HCT116 (cell line): ENCODE measurements around the gene FITM1. TPM values are rescaled to one million over a fixed set of nuclear protein-coding genes. Genes with fewer than 3 reads are reported as not detected.

Experiments used
- ATAC-seq: fragments of 200-7000 bp; cut with Tn5 transposase; 2 replicates; pipeline ENCODE4 v1.9.1; 2020; ENCODE audit warnings: mild to moderate bottlenecking, moderate library complexity
- BruUV-seq: library from RNA; stranded (reverse); fragments of 400-500 nt; replicated peaks from 2 replicates; lab custom pipeline; 2021; lab: Mats Ljungman, UMichigan
- CTCF ChIA-PET: fragments of 300-600 bp; sonication (Branson Sonifier 250); formaldehyde crosslinking; loops from one replicate; lab custom pipeline; 2021; ENCODE audit warnings: antibody characterized with exemption; lab: Charles Lee
- POLR2A ChIA-PET: fragments of 300-600, 350-600 bp; sonication (Branson Sonifier 250); formaldehyde crosslinking; loops from one replicate; lab custom pipeline; 2021; ENCODE audit warnings: antibody characterized with exemption; lab: Charles Lee
- RAD21 ChIA-PET, 2 experiments: fragments of 300-600 bp; sonication (Branson Sonifier 250); formaldehyde crosslinking; loops; one replicate each; lab custom pipeline; 2023; ENCODE audit warnings: low total read pairs in 2 of 2; ENCODE audit not compliant: uncharacterized antibody in 2 of 2, unreplicated experiment in 2 of 2, low non-redundant PET in 1 of 2; lab: Charles Lee
- DNase-seq: peaks from one replicate; pipeline ENCODE4 v3.0.0-alpha.2; 2010; ENCODE audit warnings: low read depth, low spot score
- H2AFZ ChIP-seq: fragments of 200-600 bp; shearing (Covaris generic), sonication (generic); 2 replicates; pipeline ENCODE4 v1.6.1; 2017; ENCODE audit warnings: low read depth, mixed run types, mixed read lengths, antibody characterized with exemption, low read length; ENCODE audit not compliant: poor library complexity, severe bottlenecking
- H3K27ac ChIP-seq: 2 replicates; pipeline ENCODE4 v1.5.1; 2012; ENCODE audit warnings: low read depth, low read length
- H3K27me3 ChIP-seq: fragments of 200-600 bp; sonication (generic); 2 replicates; pipeline ENCODE4 v1.6.1; 2016; ENCODE audit warnings: mixed run types, low read length, mixed read lengths; ENCODE audit not compliant: insufficient read depth
- H3K36me3 ChIP-seq, 2 experiments: fragments of 200-500 bp in 1 of 2; fragments of 200-600 bp in 1 of 2; sonication (Bioruptor generic) in 1 of 2; sonication (generic) in 1 of 2; 2 replicates each; pipeline versions ENCODE4 v1.5.1 to v1.6.1; 2014 to 2016; ENCODE audit warnings: low read length in 2 of 2, inconsistent platforms in 1 of 2, mixed read lengths in 1 of 2, mixed run types in 1 of 2; ENCODE audit not compliant: insufficient read depth in 2 of 2, control insufficient read depth in 1 of 2
- H3K4me1 ChIP-seq, 2 experiments: fragments of 200-600 bp in 1 of 2; sonication (generic) in 1 of 2; 2 replicates each; pipeline versions ENCODE4 v1.5.1 to v1.6.1; 2012 to 2017; ENCODE audit warnings: low read length in 2 of 2, inconsistent platforms in 1 of 2, mild to moderate bottlenecking in 1 of 2, mixed read lengths in 1 of 2, mixed run types in 1 of 2, moderate library complexity in 1 of 2; ENCODE audit not compliant: insufficient read depth in 2 of 2, control insufficient read depth in 1 of 2
- H3K4me2 ChIP-seq: fragments of 200-600 bp; sonication (generic); 2 replicates; pipeline ENCODE4 v1.6.1; 2017; ENCODE audit warnings: mixed run types, low read length, mixed read lengths
- H3K4me3 ChIP-seq, 2 experiments: fragments of 200-600 bp in 1 of 2; sonication (generic) in 1 of 2; replicated peaks in 1 of 2; 2 replicates each; pipeline ENCODE4 v1.5.1; 2011 to 2016; ENCODE audit warnings: low read length in 2 of 2, control low read depth in 1 of 2, low read depth in 1 of 2, mild to moderate bottlenecking in 1 of 2, mixed read lengths in 1 of 2, mixed run types in 1 of 2
- H3K79me2 ChIP-seq: fragments of 200-600 bp; sonication (generic); 2 replicates; pipeline ENCODE4 v1.6.1; 2017; ENCODE audit warnings: mild to moderate bottlenecking, mixed run types, low read length, moderate library complexity, mixed read lengths; ENCODE audit not compliant: insufficient read depth
- H3K9ac ChIP-seq: fragments of 200-600 bp; sonication (generic); 2 replicates; pipeline ENCODE4 v1.6.1; 2016; ENCODE audit warnings: low read length, mixed read lengths
- H3K9me2 ChIP-seq: fragments of 200-600 bp; sonication (generic), shearing (Covaris generic); 2 replicates; pipeline ENCODE4 v1.6.1; 2017; ENCODE audit warnings: mixed run types, mild to moderate bottlenecking, moderate library complexity; ENCODE audit not compliant: insufficient read depth
- H3K9me3 ChIP-seq, 2 experiments: fragments of 200-500 bp in 1 of 2; fragments of 200-600 bp in 1 of 2; sonication (Bioruptor generic) in 1 of 2; sonication (generic) in 1 of 2; 2 replicates each; pipeline ENCODE4 v1.6.1; 2014 to 2017; ENCODE audit warnings: low read length in 2 of 2, mixed read lengths in 2 of 2, inconsistent platforms in 1 of 2, low read depth in 1 of 2, mild to moderate bottlenecking in 1 of 2, mixed run types in 1 of 2, moderate library complexity in 1 of 2; ENCODE audit not compliant: control insufficient read depth in 1 of 2, insufficient read depth in 1 of 2
- H4K20me1 ChIP-seq: fragments of 200-600 bp; sonication (generic), shearing (Covaris generic); 2 replicates; pipeline ENCODE4 v1.6.1; 2017; ENCODE audit warnings: mixed run types, mild to moderate bottlenecking, moderate library complexity; ENCODE audit not compliant: insufficient read depth
- EGR1 ChIP-seq: IDR thresholded peaks from 2 replicates; pipeline ENCODE4 v1.6.1; 2012; ENCODE audit warnings: low read depth
- POLR2A ChIP-seq: IDR thresholded peaks from 2 replicates; pipeline ENCODE4 v1.7.0; 2011; ENCODE audit warnings: borderline replicate concordance; ENCODE audit not compliant: insufficient read depth, insufficient read length; ENCODE audit errors: extremely low read depth
- RAD21 ChIP-seq: IDR thresholded peaks from 2 replicates; pipeline ENCODE4 v1.6.1; 2012; ENCODE audit warnings: low read depth, mild to moderate bottlenecking
- SRF ChIP-seq: IDR thresholded peaks from 2 replicates; pipeline ENCODE4 v1.6.1; 2012; ENCODE audit warnings: low read depth
- ZFX ChIP-seq: fragments of 450-650 bp; IDR thresholded peaks from 2 replicates; pipeline ENCODE4 v1.6.1; 2017
- ZNF274 ChIP-seq: fragments of 200-500 bp; sonication (Bioruptor generic); IDR thresholded peaks from 2 replicates; pipeline ENCODE4 v1.6.1; 2014; ENCODE audit warnings: mild to moderate bottlenecking, low read depth, low read length, inconsistent platforms
- intact Hi-C: fragments of 100-400 bp; cut with micrococcal nuclease; formaldehyde crosslinking; loops from 2 replicates; pipeline ENCODE4 v1.10.0; 2022
- total RNA-seq: library from RNA; stranded (reverse); gene quantifications from one replicate; pipeline ENCODE4 v1.2.1, GENCODE V29; 2021; ENCODE audit not compliant: unreplicated experiment
- TF ChIP-seq, protein P1 (sequence below), 3 experiments: fragments of 200-600 bp in 1 of 3; sonication (generic) in 1 of 3; IDR thresholded peaks in 2 of 3; conservative IDR thresholded peaks in 1 of 3; 2 replicates each; pipeline ENCODE4 v1.5.1; 2012 to 2017; ENCODE audit warnings: low read depth in 2 of 3, low read length in 2 of 3, antibody characterized with exemption in 1 of 3, borderline replicate concordance in 1 of 3, control low read depth in 1 of 3, mild to moderate bottlenecking in 1 of 3, mixed read lengths in 1 of 3, mixed run types in 1 of 3, moderate library complexity in 1 of 3; ENCODE audit not compliant: insufficient read depth in 1 of 3

FITM1 gene
- total RNA-seq, 1 experiment from 2014 or later: 0.81 TPM

- no TSS peak for BruUV-seq
Observed at GRCh38 chr14:24102357-24103048, 28.0 kb upstream of the FITM1 start.

More at GRCh38 chr14:24102357-24103048, 28.0 kb upstream of the FITM1 start:
- ChIA-PET RAD21 (no interaction called here), CTCF (interaction anchor here (1.0 kb wide), 1 partner anchor 9 kb away, joined by 4 read pairs; the partner anchor contains the start of gene PCK2)
- no peak overlapping the region for H3K9ac ChIP-seq
- no peaks in the 10 kb centered on the region for H3K79me2 ChIP-seq
- no peaks in the 10 kb centered on the region for H4K20me1 ChIP-seq
- peaks cover 0 to 5% of the 10 kb centered on the region in 2 experiments; a peak in 1 of 4 replicates for H3K9me3 ChIP-seq
- no peak for ATAC-seq
- no peak overlapping the region for H3K4me3 ChIP-seq
- H3K27ac ChIP-seq: no peak overlapping the region
- DNase-seq: no peak
- H3K36me3 ChIP-seq: no peaks in the 10 kb centered on the region
- no peak overlapping the region for H3K4me2 ChIP-seq
- H3K27me3 ChIP-seq: no peaks in the 10 kb centered on the region
- TF ChIP-seq POLR2A: no peak
- no peak for TF ChIP-seq ZNF274
- no peak for TF ChIP-seq EGR1
- TF ChIP-seq, protein P1, sequence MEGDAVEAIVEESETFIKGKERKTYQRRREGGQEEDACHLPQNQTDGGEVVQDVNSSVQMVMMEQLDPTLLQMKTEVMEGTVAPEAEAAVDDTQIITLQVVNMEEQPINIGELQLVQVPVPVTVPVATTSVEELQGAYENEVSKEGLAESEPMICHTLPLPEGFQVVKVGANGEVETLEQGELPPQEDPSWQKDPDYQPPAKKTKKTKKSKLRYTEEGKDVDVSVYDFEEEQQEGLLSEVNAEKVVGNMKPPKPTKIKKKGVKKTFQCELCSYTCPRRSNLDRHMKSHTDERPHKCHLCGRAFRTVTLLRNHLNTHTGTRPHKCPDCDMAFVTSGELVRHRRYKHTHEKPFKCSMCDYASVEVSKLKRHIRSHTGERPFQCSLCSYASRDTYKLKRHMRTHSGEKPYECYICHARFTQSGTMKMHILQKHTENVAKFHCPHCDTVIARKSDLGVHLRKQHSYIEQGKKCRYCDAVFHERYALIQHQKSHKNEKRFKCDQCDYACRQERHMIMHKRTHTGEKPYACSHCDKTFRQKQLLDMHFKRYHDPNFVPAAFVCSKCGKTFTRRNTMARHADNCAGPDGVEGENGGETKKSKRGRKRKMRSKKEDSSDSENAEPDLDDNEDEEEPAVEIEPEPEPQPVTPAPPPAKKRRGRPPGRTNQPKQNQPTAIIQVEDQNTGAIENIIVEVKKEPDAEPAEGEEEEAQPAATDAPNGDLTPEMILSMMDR (IDR thresholded peaks at IDR 0.05 in 2 of 3, conservative IDR thresholded peaks at IDR 0.05 in 1 of 3; ENCODE audit: borderline replicate concordance in 1 of 3, insufficient read depth in 1 of 3, low read depth in 2 of 3, low read length in 2 of 3): no peak
- no peak for TF ChIP-seq RAD21
- TF ChIP-seq ZFX: no peak
- TF ChIP-seq SRF: no peak
- TF ChIP-seq, all 23 proteins: peak for 0
- intact Hi-C loops: no loop called here
- no peak overlapping the region for H2AFZ ChIP-seq
- POLR2A ChIA-PET: interaction anchor here (1.7 kb wide), 1 partner anchor 8 kb away, joined by 14 read pairs; the partner anchor contains the start of gene PCK2
- no peaks in the 10 kb centered on the region for H3K9me2 ChIP-seq
- H3K4me1 ChIP-seq: no peaks in the 10 kb centered on the region
